Measurements from ENCODE around the gene FNDC10. TPM values are rescaled to one million over a fixed set of nuclear protein-coding genes. Genes with fewer than 3 reads are reported as not detected.

Gene FNDC10
- total and polyA plus RNA-seq, 9 of the 15 experiments (the other 6 are each of a cell fraction or from before 2014, with no cell fraction given): 0.08 to 6.3 (median 1.6) TPM

DNA sequence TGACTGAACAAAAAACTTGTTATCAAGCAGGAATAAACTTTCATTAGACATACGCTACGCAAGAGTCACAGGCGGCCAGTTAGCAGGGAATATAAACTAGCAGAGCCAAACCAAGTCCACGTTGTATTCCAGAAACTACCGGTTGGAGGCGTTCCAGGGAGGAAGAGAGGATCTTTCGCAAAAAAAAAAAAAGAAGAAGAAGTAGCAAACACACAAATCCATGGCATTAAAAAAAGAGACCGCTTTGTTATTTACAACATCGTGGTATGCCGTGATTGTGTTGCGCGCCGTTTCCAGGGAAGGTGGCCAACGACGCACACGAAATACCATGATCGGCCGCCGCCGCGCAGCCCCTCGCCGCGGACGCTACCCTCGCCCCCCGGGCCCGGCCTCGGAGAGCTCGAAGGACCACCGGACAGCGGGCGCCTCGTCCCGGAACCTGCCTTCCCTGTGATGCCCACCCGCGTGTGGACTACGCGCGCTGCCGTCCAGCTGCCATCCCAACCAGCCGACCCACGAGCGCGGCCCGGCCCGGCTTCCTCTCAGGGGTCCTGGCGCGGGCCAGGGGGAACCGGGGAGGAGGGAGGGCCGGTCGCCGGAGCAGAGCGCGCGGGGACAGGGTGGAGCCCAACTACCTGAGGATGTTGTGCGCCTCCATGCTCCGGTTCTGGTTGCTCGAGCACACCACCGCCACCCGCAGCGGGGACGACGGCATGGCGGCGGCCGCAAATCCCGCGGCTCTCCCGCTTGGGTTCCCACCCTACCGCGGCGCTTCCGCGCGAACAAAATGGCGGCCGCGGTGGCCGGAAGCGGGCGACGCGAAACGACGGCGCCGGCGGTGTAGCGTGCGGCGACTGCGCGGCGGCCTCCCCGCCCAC, 25.9 kb downstream of the FNDC10 start (continued):
- TF ChIP-seq, protein P1, sequence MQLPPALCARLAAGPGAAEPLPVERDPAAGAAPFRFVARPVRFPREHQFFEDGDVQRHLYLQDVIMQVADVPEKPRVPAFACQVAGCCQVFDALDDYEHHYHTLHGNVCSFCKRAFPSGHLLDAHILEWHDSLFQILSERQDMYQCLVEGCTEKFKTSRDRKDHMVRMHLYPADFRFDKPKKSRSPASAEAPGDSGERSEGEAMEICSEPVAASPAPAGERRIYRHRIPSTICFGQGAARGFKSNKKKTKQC (CRISPR knock-in tag; IDR thresholded peaks at IDR 0.05): peak; percentile 56; the same call in 1 of the 2 replicates
- no peak for TF ChIP-seq NCOR1 (IDR thresholded peaks at IDR 0.05)
- peak; percentile 95 for TF ChIP-seq ZNF384 (IDR thresholded peaks at IDR 0.05; ENCODE audit: low read depth, low read length)
- no peak for TF ChIP-seq HMGN3 (IDR thresholded peaks at IDR 0.05; ENCODE audit: borderline replicate concordance, extremely low read depth, insufficient read length, low read depth, low read length)
- peak; percentile 15; the same call in 1 of the 2 replicates for TF ChIP-seq CC2D1A (IDR thresholded peaks at IDR 0.05)
- TF ChIP-seq, protein P2, sequence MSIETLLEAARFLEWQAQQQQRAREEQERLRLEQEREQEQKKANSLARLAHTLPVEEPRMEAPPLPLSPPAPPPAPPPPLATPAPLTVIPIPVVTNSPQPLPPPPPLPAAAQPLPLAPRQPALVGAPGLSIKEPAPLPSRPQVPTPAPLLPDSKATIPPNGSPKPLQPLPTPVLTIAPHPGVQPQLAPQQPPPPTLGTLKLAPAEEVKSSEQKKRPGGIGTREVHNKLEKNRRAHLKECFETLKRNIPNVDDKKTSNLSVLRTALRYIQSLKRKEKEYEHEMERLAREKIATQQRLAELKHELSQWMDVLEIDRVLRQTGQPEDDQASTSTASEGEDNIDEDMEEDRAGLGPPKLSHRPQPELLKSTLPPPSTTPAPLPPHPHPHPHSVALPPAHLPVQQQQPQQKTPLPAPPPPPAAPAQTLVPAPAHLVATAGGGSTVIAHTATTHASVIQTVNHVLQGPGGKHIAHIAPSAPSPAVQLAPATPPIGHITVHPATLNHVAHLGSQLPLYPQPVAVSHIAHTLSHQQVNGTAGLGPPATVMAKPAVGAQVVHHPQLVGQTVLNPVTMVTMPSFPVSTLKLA (conservative IDR thresholded peaks at IDR 0.05): peak in 1 of 2 experiments; percentile 58; a peak in 3 of 4 replicates
- no peak for TF ChIP-seq XRCC4 (IDR thresholded peaks at IDR 0.05; ENCODE audit: extremely low read depth, insufficient read depth, insufficient read length)
- no peak for TF ChIP-seq HDAC6 (IDR thresholded peaks at IDR 0.05; ENCODE audit: low read depth, low read length)
- no peak for TF ChIP-seq ETV6 (IDR thresholded peaks at IDR 0.05; ENCODE audit: borderline replicate concordance in 1 of 2, low read depth in 2 of 2, low read length in 1 of 2)
- peak; percentile 62; the same call in 1 of the 2 replicates for TF ChIP-seq ETV6 (CRISPR knock-in tag; IDR thresholded peaks at IDR 0.05; ENCODE audit: borderline replicate concordance)
- no peak for TF ChIP-seq BRCA1 (IDR thresholded peaks at IDR 0.05)
- no peak for TF ChIP-seq BRCA1 (CRISPR knock-in tag; IDR thresholded peaks at IDR 0.05)
- TF ChIP-seq RFX7 (CRISPR knock-in tag; IDR thresholded peaks at IDR 0.05): no peak
- no peak for TF ChIP-seq WHSC1 (IDR thresholded peaks at IDR 0.05; ENCODE audit: low read length)
- TF ChIP-seq DPF2 (IDR thresholded peaks at IDR 0.05): no peak
- TF ChIP-seq FOXJ2 (tag; IDR thresholded peaks at IDR 0.05): no peak
- no peak for TF ChIP-seq NCOA4 (IDR thresholded peaks at IDR 0.05; ENCODE audit: partially characterized antibody)
- TF ChIP-seq, protein P3, sequence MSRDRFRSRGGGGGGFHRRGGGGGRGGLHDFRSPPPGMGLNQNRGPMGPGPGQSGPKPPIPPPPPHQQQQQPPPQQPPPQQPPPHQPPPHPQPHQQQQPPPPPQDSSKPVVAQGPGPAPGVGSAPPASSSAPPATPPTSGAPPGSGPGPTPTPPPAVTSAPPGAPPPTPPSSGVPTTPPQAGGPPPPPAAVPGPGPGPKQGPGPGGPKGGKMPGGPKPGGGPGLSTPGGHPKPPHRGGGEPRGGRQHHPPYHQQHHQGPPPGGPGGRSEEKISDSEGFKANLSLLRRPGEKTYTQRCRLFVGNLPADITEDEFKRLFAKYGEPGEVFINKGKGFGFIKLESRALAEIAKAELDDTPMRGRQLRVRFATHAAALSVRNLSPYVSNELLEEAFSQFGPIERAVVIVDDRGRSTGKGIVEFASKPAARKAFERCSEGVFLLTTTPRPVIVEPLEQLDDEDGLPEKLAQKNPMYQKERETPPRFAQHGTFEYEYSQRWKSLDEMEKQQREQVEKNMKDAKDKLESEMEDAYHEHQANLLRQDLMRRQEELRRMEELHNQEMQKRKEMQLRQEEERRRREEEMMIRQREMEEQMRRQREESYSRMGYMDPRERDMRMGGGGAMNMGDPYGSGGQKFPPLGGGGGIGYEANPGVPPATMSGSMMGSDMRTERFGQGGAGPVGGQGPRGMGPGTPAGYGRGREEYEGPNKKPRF (IDR thresholded peaks at IDR 0.05; ENCODE audit: low read depth, low read length): no peak
- no peak for TF ChIP-seq ZNF184 (CRISPR knock-in tag; IDR thresholded peaks at IDR 0.05)
- TF ChIP-seq RBFOX2 (IDR thresholded peaks at IDR 0.05; ENCODE audit: low read depth, low read length): peak; percentile 98
- TF ChIP-seq, protein P4, sequence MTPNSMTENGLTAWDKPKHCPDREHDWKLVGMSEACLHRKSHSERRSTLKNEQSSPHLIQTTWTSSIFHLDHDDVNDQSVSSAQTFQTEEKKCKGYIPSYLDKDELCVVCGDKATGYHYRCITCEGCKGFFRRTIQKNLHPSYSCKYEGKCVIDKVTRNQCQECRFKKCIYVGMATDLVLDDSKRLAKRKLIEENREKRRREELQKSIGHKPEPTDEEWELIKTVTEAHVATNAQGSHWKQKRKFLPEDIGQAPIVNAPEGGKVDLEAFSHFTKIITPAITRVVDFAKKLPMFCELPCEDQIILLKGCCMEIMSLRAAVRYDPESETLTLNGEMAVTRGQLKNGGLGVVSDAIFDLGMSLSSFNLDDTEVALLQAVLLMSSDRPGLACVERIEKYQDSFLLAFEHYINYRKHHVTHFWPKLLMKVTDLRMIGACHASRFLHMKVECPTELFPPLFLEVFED (CRISPR knock-in tag; conservative IDR thresholded peaks at IDR 0.05): no peak
- TF ChIP-seq POLR2G (IDR thresholded peaks at IDR 0.05; ENCODE audit: low read depth, low read length): peak; percentile 95
- TF ChIP-seq ZNF764 (CRISPR knock-in tag; IDR thresholded peaks at IDR 0.05; ENCODE audit: low read depth): no peak
- no peak for TF ChIP-seq NR1H2 (CRISPR knock-in tag; IDR thresholded peaks at IDR 0.05)

Data from K562 (cell line).